IMR-90 (cell line): ENCODE results near the gene PPIB. TPM values are rescaled to one million over a fixed set of nuclear protein-coding genes. Genes with fewer than 3 reads are reported as not detected.

Source experiments
- ATAC-seq: fragments of 200-7000 bp; cut with Tn5 transposase; 2 replicates; pipeline ENCODE4 v1.9.1; 2020; ENCODE audit warnings: low read depth, mild to moderate bottlenecking, moderate library complexity
- BruUV-seq: library from RNA; stranded (reverse); fragments of 400-500 nt; replicated peaks from 2 replicates; lab custom pipeline; 2021; lab: Mats Ljungman, UMichigan
- CTCF ChIA-PET: fragments of 300-600 bp; formaldehyde crosslinking; extraction: SDS; loops from one replicate; lab custom pipeline; 2021; ENCODE audit warnings: antibody characterized with exemption; lab: Yijun Ruan, JAX
- POLR2A ChIA-PET: fragments of 300-600 bp; sonication (Branson Sonifier 250); formaldehyde crosslinking; loops from one replicate; lab custom pipeline; 2022; ENCODE audit warnings: antibody characterized with exemption; ENCODE audit not compliant: unreplicated experiment; lab: Charles Lee
- DNase-seq: peaks from one replicate; pipeline ENCODE4 v3.0.0; 2013
- H2AFZ ChIP-seq: replicated peaks from 2 replicates; pipeline ENCODE3; 2013; ENCODE audit warnings: low read length, mild to moderate bottlenecking; ENCODE audit not compliant: poor library complexity
- H2AK5ac ChIP-seq: 2 replicates; pipeline ENCODE4 v1.6.1; 2013; ENCODE audit warnings: low read depth, low read length, inconsistent platforms
- H2AK9ac ChIP-seq: replicated peaks from 2 replicates; pipeline ENCODE3; 2013; ENCODE audit warnings: mild to moderate bottlenecking, low read depth, low read length, moderate library complexity; ENCODE audit not compliant: poor library complexity
- H2BK120ac ChIP-seq: 2 replicates; pipeline ENCODE4 v1.6.1; 2013; ENCODE audit warnings: low read depth, low read length, inconsistent platforms
- H2BK15ac ChIP-seq: 3 replicates; pipeline ENCODE4 v1.6.1; 2013; ENCODE audit warnings: low read depth, low read length, inconsistent platforms
- H2BK20ac ChIP-seq: 2 replicates; pipeline ENCODE4 v1.6.1; 2013; ENCODE audit warnings: low read depth, mild to moderate bottlenecking, inconsistent platforms, low read length, moderate library complexity
- H2BK5ac ChIP-seq: 2 replicates; pipeline ENCODE4 v1.6.1; 2013; ENCODE audit warnings: mild to moderate bottlenecking, low read depth, low read length, inconsistent platforms; ENCODE audit not compliant: poor library complexity, severe bottlenecking
- H3K14ac ChIP-seq: replicated peaks from 2 replicates; pipeline ENCODE4 v1.6.1; 2013; ENCODE audit warnings: low read depth, low read length, inconsistent platforms
- H3K18ac ChIP-seq: 2 replicates; pipeline ENCODE4 v1.6.1; 2013; ENCODE audit warnings: low read depth, low read length, control low read depth
- H3K23ac ChIP-seq: 2 replicates; pipeline ENCODE4 v1.6.1; 2013; ENCODE audit warnings: low read depth, low read length, inconsistent platforms
- H3K27ac ChIP-seq: 2 replicates; pipeline ENCODE4 v1.5.1; 2013; ENCODE audit warnings: mild to moderate bottlenecking, control low read depth, low read length; ENCODE audit not compliant: insufficient read depth
- H3K27me3 ChIP-seq: 2 replicates; pipeline ENCODE4 v1.6.1; 2013; ENCODE audit warnings: low read length; ENCODE audit not compliant: control insufficient read depth, insufficient read depth
- H3K36me3 ChIP-seq: 2 replicates; pipeline ENCODE4 v1.6.1; 2013; ENCODE audit warnings: low read length, mixed read lengths; ENCODE audit not compliant: control insufficient read depth, insufficient read depth
- H3K4ac ChIP-seq: 2 replicates; pipeline ENCODE4 v1.6.1; 2013; ENCODE audit warnings: low read depth, low read length, inconsistent platforms
- H3K4me1 ChIP-seq: 2 replicates; pipeline ENCODE4 v1.6.1; 2013; ENCODE audit warnings: low read length, mixed read lengths; ENCODE audit not compliant: control insufficient read depth, insufficient read depth
- H3K4me2 ChIP-seq: 2 replicates; pipeline ENCODE4 v1.6.1; 2013; ENCODE audit warnings: low read depth, mild to moderate bottlenecking, control low read depth, low read length, moderate library complexity
- H3K4me3 ChIP-seq: 2 replicates; pipeline ENCODE4 v1.5.1; 2013; ENCODE audit warnings: low read depth, mild to moderate bottlenecking, control low read depth, low read length, moderate library complexity; ENCODE audit not compliant: insufficient read depth
- H3K56ac ChIP-seq: 2 replicates; pipeline ENCODE4 v1.6.1; 2013; ENCODE audit warnings: low read length, inconsistent platforms; ENCODE audit not compliant: insufficient read depth; ENCODE audit errors: extremely low read depth
- H3K79me1 ChIP-seq, 2 experiments: 2 replicates each; pipeline ENCODE4 v1.6.1; 2013; ENCODE audit warnings: low read length in 2 of 2, inconsistent platforms in 1 of 2, low read depth in 1 of 2
- H3K9ac ChIP-seq: 2 replicates; pipeline ENCODE4 v1.6.1; 2013; ENCODE audit warnings: low read depth, low read length, control low read depth
- H3K9me1 ChIP-seq: 2 replicates; pipeline ENCODE4 v1.6.1; 2013; ENCODE audit warnings: low read length, inconsistent platforms; ENCODE audit not compliant: insufficient read depth
- H3K9me3 ChIP-seq: 2 replicates; pipeline ENCODE4 v1.6.1; 2013; ENCODE audit warnings: low read length; ENCODE audit not compliant: control insufficient read depth, insufficient read depth
- H4K20me1 ChIP-seq: 2 replicates; pipeline ENCODE4 v1.6.1; 2013; ENCODE audit warnings: low read length, inconsistent platforms; ENCODE audit not compliant: insufficient read depth
- H4K5ac ChIP-seq: 2 replicates; pipeline ENCODE4 v1.6.1; 2013; ENCODE audit warnings: mild to moderate bottlenecking, low read depth, low read length, control low read depth
- H4K8ac ChIP-seq, 2 experiments: 2 replicates each; pipeline ENCODE4 v1.6.1; 2013; ENCODE audit warnings: low read depth in 2 of 2, low read length in 2 of 2, control low read depth in 1 of 2, inconsistent platforms in 1 of 2
- H4K91ac ChIP-seq: 2 replicates; pipeline ENCODE4 v1.6.1; 2013; ENCODE audit warnings: low read depth, low read length, inconsistent platforms; ENCODE audit not compliant: insufficient read depth
- BHLHE40 ChIP-seq: fragments of 150-350 bp; IDR thresholded peaks from 2 replicates; pipeline ENCODE4 v1.6.1; 2016; ENCODE audit warnings: mild to moderate bottlenecking, low read depth, low read length
- CEBPB ChIP-seq: IDR thresholded peaks from 2 replicates; pipeline ENCODE4 v1.6.1; 2012; ENCODE audit warnings: low read depth, low read length, improper control_type of control experiment
- CHD1 ChIP-seq: IDR thresholded peaks from 2 replicates; pipeline ENCODE4 v1.6.1; 2012; ENCODE audit warnings: low read depth, low read length, improper control_type of control experiment
- CTCF ChIP-seq: conservative IDR thresholded peaks from 2 replicates; pipeline ENCODE4 v1.5.1; 2012; ENCODE audit warnings: mild to moderate bottlenecking, low read depth, low read length, improper control_type of control experiment
- MAFK ChIP-seq: IDR thresholded peaks from 2 replicates; pipeline ENCODE4 v1.6.1; 2012; ENCODE audit warnings: low read depth, low read length, improper control_type of control experiment
- MAZ ChIP-seq: IDR thresholded peaks from 2 replicates; pipeline ENCODE4 v1.6.1; 2012; ENCODE audit warnings: low read depth, mild to moderate bottlenecking, low read length, improper control_type of control experiment, moderate library complexity, borderline replicate concordance
- MXI1 ChIP-seq: IDR thresholded peaks from 2 replicates; pipeline ENCODE4 v1.6.1; 2012; ENCODE audit warnings: low read depth, mild to moderate bottlenecking, low read length, moderate library complexity, borderline replicate concordance
- NFE2L2 ChIP-seq: fragments of 150-350 bp; IDR thresholded peaks from 2 replicates; pipeline ENCODE4 v1.6.1; 2016; ENCODE audit warnings: low read depth, mild to moderate bottlenecking, low read length
- RFX5 ChIP-seq: IDR thresholded peaks from 2 replicates; pipeline ENCODE4 v1.8.0; 2012; ENCODE audit warnings: low read depth, mild to moderate bottlenecking, low read length, moderate library complexity
- WGBS, 2 experiments: methylation state at CpG; one replicate each; pipeline versions ENCODE4 v1.1.5 to v1.1.7; 2013; ENCODE audit warnings: missing lambda C conversion rate in 2 of 2; ENCODE audit not compliant: insufficient read length in 1 of 2; ENCODE audit errors: extremely low coverage in 2 of 2; 5-methylcytosine and 5-hydroxymethylcytosine counted together
- dilution Hi-C: fragments of 300-500 bp; cut with HindIII; formaldehyde crosslinking; loops from one replicate; pipeline ENCODE4 v1.14.3; 2018; ENCODE audit warnings: low sequenced_read_pairs; ENCODE audit not compliant: unreplicated experiment
- in situ Hi-C: fragments of 300-500 bp; cut with MboI; formaldehyde crosslinking; loops from 3 replicates; pipeline ENCODE4 v1.14.3; 2019; ENCODE audit warnings: low sequenced_read_pairs, inconsistent platforms, mixed read lengths
- intact Hi-C: fragments of 100-400 bp; cut with micrococcal nuclease; formaldehyde crosslinking; loops from 2 replicates; pipeline ENCODE4 v1.10.0; 2022
- polyA plus RNA-seq, 3 experiments: library from polyadenylated mRNA; depleted of rRNA; stranded (reverse); fragments of >200 nt; gene quantifications; 2 replicates each; pipeline ENCODE4 v1.2.3, GENCODE V29; 2012; ENCODE audit warnings: low replicate concordance in 1 of 3
- total RNA-seq: library from RNA; depleted of rRNA; stranded (reverse); fragments of >200 nt; gene quantifications from 2 replicates; pipeline ENCODE4 v1.2.3, GENCODE V29; 2012
- TF ChIP-seq, protein P1 (sequence below): fragments of 150-350 bp; IDR thresholded peaks from 2 replicates; pipeline ENCODE4 v1.6.1; 2016; ENCODE audit warnings: low read depth, mild to moderate bottlenecking, low read length, moderate library complexity, borderline replicate concordance

Gene PPIB
- total and polyA plus RNA-seq, 2 of the 4 experiments (the other 2 are of a cell fraction), result 1,358 to 1,682 TPM

- no peak overlapping the region for H3K9ac ChIP-seq
- no peaks in the 10 kb centered on the region for H3K27me3 ChIP-seq
- H4K5ac ChIP-seq, result no peak overlapping the region
- no peak overlapping the region for H3K27ac ChIP-seq
- H3K79me1 ChIP-seq, result peaks cover 31 to 68% of the 10 kb centered on the region in 2 experiments
- DNase-seq, result no peak
- no peak overlapping the region for H2AK9ac ChIP-seq
- no peak overlapping the region for H2BK20ac ChIP-seq
- H3K36me3 ChIP-seq, result peaks cover 2% of the 10 kb centered on the region; the same call in 1 of the 2 replicates
- no peak overlapping the region for H3K4ac ChIP-seq
- no peak overlapping the region for H2BK5ac ChIP-seq
- WGBS, 2 experiments, result no CpG with 5 or more reads among the region's 1 CpG
- no peak overlapping the region for H2BK15ac ChIP-seq
- in situ Hi-C loops (no loop called here), dilution Hi-C loops (no loop called here), intact Hi-C loops (no loop called here)
- H2AFZ ChIP-seq, result no peak overlapping the region
- H3K14ac ChIP-seq, result no peak overlapping the region
- no peak overlapping the region for H4K91ac ChIP-seq
- TF ChIP-seq MAFK, result no peak
- TF ChIP-seq MXI1, result no peak
- TF ChIP-seq RFX5, result no peak
- no peak for TF ChIP-seq MAZ
- TF ChIP-seq CEBPB, result no peak
- TF ChIP-seq CHD1, result no peak
- no peak for TF ChIP-seq CTCF
- TF ChIP-seq, protein P1, sequence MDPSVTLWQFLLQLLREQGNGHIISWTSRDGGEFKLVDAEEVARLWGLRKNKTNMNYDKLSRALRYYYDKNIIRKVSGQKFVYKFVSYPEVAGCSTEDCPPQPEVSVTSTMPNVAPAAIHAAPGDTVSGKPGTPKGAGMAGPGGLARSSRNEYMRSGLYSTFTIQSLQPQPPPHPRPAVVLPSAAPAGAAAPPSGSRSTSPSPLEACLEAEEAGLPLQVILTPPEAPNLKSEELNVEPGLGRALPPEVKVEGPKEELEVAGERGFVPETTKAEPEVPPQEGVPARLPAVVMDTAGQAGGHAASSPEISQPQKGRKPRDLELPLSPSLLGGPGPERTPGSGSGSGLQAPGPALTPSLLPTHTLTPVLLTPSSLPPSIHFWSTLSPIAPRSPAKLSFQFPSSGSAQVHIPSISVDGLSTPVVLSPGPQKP, result no peak
- no peak for TF ChIP-seq BHLHE40
- TF ChIP-seq NFE2L2, result no peak
- H3K23ac ChIP-seq, result no peak overlapping the region
- H2BK120ac ChIP-seq, result no peak overlapping the region
- no peak overlapping the region for H3K4me3 ChIP-seq
- H4K8ac ChIP-seq, result no peak overlapping the region
- no peak overlapping the region for H3K56ac ChIP-seq
- ChIA-PET CTCF (no interaction called here), POLR2A (no interaction called here)
- peaks cover 4% of the 10 kb centered on the region; the same call in 1 of the 2 replicates for H3K4me1 ChIP-seq
- no TSS peak for BruUV-seq
- ATAC-seq, result no peak
- H3K9me1 ChIP-seq, result peaks cover 13% of the 10 kb centered on the region
- no peak overlapping the region for H3K4me2 ChIP-seq
- peaks cover 57% of the 10 kb centered on the region for H4K20me1 ChIP-seq
- no peaks in the 10 kb centered on the region for H3K9me3 ChIP-seq
- H2AK5ac ChIP-seq, result no peak overlapping the region; the same call in 1 of the 2 replicates
- H3K18ac ChIP-seq, result no peak overlapping the region
Measured at GRCh38 chr15:64107337-64107736, 55.5 kb downstream of the PPIB start.
